ENCODE measurements around the gene TPP2. TPM values are rescaled to one million over a fixed set of nuclear protein-coding genes. Genes with fewer than 3 reads are reported as not detected.

Gene TPP2
- total RNA-seq, 4 donors from 2014 or later: 77.3 to 229 (median 99.1) TPM

DNA sequence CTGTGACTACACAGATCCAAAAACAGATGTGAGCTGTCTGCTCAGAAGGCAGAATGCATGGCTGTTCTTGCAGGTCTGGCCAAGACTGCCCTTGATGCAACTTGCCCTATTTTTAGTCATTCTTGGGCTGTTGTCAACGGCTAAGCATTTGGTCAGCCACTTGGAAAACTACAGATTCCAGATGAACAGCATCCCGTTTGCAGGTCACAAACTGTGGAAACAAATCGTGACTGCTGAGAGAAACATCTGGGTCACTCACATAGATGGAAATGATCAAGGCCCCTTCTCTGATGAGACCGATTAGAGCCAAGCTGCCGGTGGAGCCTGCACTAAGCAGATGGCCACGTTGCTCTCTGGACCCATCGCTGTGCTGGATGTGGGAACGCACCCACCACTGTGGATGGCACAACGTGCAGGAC is 113.5 kb downstream of the TPP2 start:
- Histone ChIP-seq H3K27ac (no peak overlapping the region), H3K36me3 (no peaks in the 10 kb centered on the region), H3K4me3 (replicated peaks in 1 of 3) (no peak overlapping the region), H3K27me3 (no peaks in the 10 kb centered on the region), H3K4me1 (peaks cover 0 to 5% of the 10 kb centered on the region in 2 donors), H3K9me3 (no peaks in the 10 kb centered on the region)
- TF ChIP-seq, protein P1, sequence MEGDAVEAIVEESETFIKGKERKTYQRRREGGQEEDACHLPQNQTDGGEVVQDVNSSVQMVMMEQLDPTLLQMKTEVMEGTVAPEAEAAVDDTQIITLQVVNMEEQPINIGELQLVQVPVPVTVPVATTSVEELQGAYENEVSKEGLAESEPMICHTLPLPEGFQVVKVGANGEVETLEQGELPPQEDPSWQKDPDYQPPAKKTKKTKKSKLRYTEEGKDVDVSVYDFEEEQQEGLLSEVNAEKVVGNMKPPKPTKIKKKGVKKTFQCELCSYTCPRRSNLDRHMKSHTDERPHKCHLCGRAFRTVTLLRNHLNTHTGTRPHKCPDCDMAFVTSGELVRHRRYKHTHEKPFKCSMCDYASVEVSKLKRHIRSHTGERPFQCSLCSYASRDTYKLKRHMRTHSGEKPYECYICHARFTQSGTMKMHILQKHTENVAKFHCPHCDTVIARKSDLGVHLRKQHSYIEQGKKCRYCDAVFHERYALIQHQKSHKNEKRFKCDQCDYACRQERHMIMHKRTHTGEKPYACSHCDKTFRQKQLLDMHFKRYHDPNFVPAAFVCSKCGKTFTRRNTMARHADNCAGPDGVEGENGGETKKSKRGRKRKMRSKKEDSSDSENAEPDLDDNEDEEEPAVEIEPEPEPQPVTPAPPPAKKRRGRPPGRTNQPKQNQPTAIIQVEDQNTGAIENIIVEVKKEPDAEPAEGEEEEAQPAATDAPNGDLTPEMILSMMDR (IDR thresholded peaks at IDR 0.05): no peak
- no peak for TF ChIP-seq POLR2A (IDR thresholded peaks at IDR 0.05)
- intact Hi-C loops (cut with DNase I): no loop called here
- DNase-seq: no peak
- 87 to 89% methylated on average over 9 of the region's 9 CpGs for WGBS, 2 donors

DNA sequence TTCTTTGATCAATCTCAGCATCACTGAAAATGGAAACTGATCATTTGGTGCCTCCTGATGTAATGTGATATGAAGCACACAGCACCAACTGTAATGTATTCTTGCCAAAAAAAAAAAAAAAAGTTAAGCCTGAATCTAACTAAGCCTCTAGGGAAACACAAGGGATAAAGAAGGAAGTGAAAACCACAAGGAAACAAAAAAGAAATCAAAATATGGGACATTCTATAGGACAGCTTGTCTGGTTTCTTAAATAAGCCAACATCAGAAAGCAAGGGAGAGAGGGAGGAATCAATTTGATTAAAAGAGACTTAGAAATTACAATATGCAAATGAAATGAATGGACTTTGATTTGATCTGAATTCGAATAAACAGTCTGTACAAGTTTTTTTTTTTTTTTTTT is 118.7 kb downstream of the TPP2 start:
- Histone ChIP-seq H3K27me3 (no peaks in the 10 kb centered on the region), H3K9me3 (no peaks in the 10 kb centered on the region), H3K4me3 (replicated peaks in 1 of 3) (no peak overlapping the region), H3K27ac (no peak overlapping the region), H3K36me3 (no peaks in the 10 kb centered on the region), H3K4me1 (no peaks in the 10 kb centered on the region)
- intact Hi-C loops (cut with DNase I): no loop called here
- 62 to 79% methylated on average over 1 of the region's 1 CpG for WGBS, 2 donors
- no peak for DNase-seq
- no peak for TF ChIP-seq POLR2A (IDR thresholded peaks at IDR 0.05)
- TF ChIP-seq, protein P1 (IDR thresholded peaks at IDR 0.05): no peak

DNA sequence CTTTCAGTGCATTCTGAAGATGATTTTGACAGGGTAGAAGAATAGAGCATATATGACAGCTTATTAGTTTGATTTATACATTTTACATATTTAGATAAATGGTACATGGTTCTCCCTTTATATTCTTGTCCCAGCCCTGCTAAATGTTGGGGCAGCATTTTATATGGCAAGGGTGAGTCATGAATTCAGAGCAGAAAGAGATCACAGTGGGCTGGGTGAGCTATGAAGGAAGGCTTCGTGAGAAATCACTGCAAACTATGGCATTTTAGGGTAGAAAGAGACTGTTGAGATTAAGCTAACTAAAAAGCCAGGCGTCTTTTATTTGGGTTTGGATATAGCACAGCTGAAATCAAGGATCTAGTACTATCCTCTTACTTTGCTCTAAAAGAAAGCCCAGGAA is 122.0 kb downstream of the TPP2 start:
- WGBS, 2 donors: 80 to 94% methylated on average over 2 of the region's 2 CpGs
- Histone ChIP-seq H3K4me1 (no peaks in the 10 kb centered on the region), H3K36me3 (no peaks in the 10 kb centered on the region), H3K9me3 (no peaks in the 10 kb centered on the region), H3K27me3 (no peaks in the 10 kb centered on the region), H3K4me3 (replicated peaks in 1 of 3) (no peak overlapping the region), H3K27ac (no peak overlapping the region)
- intact Hi-C loops (cut with DNase I): no loop called here
- no peak for DNase-seq
- TF ChIP-seq, protein P1 (IDR thresholded peaks at IDR 0.05): no peak
- no peak for TF ChIP-seq POLR2A (IDR thresholded peaks at IDR 0.05)

DNA sequence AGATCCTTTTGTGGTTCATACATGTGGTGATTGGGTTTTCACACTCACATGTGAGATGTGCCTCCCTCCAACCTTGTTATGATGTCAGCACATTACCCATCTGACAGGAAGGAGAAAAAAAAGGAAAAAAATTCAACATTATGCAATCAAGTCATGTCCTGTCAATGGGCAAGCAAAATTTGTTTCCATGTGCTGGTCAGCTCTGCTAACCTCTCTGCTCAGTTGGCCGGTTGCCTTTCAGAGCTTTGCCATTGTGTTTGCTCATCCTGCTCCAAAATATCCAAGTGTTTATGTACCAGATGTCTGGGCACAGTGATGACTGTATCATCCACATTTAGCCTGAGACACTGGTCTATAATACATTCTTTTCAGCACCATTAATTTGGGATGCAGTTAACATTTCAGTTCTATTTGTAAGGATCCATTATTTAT is 125.0 kb downstream of the TPP2 start:
- intact Hi-C loops (cut with DNase I): loop anchor here (10.0 kb wide), 1 partner anchor 137 kb away; no protein-coding TSS in a partner anchor
- 44 to 81% methylated on average over 1 of the region's 1 CpG for WGBS, 2 donors
- H3K4me1 ChIP-seq: no peaks in the 10 kb centered on the region
- H3K9me3 ChIP-seq: no peaks in the 10 kb centered on the region
- no peak for TF ChIP-seq POLR2A (IDR thresholded peaks at IDR 0.05)
- TF ChIP-seq, protein P1 (IDR thresholded peaks at IDR 0.05): no peak
- no peak for DNase-seq
- no peak overlapping the region for H3K4me3 ChIP-seq (replicated peaks in 1 of 3)
- H3K36me3 ChIP-seq: no peaks in the 10 kb centered on the region
- no peaks in the 10 kb centered on the region for H3K27me3 ChIP-seq
- no peak overlapping the region for H3K27ac ChIP-seq

DNA sequence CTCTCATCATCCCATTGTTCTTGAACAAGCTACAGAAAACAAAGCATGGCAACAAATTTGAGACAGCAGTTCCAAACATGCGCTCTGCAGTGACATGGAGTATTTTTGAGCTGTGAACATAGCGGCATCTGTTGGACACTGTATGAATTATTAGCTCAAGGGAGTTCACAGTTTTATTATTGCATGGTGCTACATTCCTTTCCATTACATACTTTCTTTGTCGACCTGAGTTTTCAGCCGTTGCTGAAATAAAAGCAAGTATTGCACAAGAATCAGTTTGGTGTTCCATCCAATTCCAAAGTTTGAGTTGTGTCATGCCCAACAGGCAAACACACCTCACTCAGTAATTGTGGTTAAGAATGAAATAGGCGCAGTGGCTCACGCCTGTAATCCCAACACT is 128.1 kb downstream of the TPP2 start:
- H3K4me1 ChIP-seq: peaks cover 2 to 4% of the 10 kb centered on the region in 2 donors
- intact Hi-C loops (cut with DNase I): loop anchor here (10.0 kb wide), 1 partner anchor 140 kb away; no protein-coding TSS in a partner anchor
- H3K4me3 ChIP-seq (replicated peaks in 1 of 3): no peak overlapping the region
- TF ChIP-seq, protein P1 (IDR thresholded peaks at IDR 0.05): peak in 4 of 6 experiments; percentile 47 to 65 (median 56)
- TF ChIP-seq POLR2A (IDR thresholded peaks at IDR 0.05): no peak
- no peaks in the 10 kb centered on the region for H3K27me3 ChIP-seq
- WGBS, 2 donors: 59 to 65% methylated on average over 6 of the region's 6 CpGs
- DNase-seq: peak in 1 of 2 donors; percentile 8
- H3K9me3 ChIP-seq: no peaks in the 10 kb centered on the region
- H3K27ac ChIP-seq: no peak overlapping the region
- no peaks in the 10 kb centered on the region for H3K36me3 ChIP-seq

All from thyroid gland (tissue), 4 donors.